ENCODE results near the gene SDHA. TPM values are rescaled to one million over a fixed set of nuclear protein-coding genes. Genes with fewer than 3 reads are reported as not detected.

SDHA gene
- polyA plus RNA-seq, 1 donor = 160 TPM

GRCh38 chr5:185095-186070 is 32.7 kb upstream of the SDHA start:
- no peak for DNase-seq

- no peak for DNase-seq
These were observed 31.8 kb upstream of the SDHA start for GRCh38 chr5:186091-187041.

- DNase-seq = no peak
These were observed 31.1 kb upstream of the SDHA start for GRCh38 chr5:187042-187431.

- no peak for DNase-seq
These were observed 30.3 kb upstream of the SDHA start for GRCh38 chr5:187617-188451.

DNA sequence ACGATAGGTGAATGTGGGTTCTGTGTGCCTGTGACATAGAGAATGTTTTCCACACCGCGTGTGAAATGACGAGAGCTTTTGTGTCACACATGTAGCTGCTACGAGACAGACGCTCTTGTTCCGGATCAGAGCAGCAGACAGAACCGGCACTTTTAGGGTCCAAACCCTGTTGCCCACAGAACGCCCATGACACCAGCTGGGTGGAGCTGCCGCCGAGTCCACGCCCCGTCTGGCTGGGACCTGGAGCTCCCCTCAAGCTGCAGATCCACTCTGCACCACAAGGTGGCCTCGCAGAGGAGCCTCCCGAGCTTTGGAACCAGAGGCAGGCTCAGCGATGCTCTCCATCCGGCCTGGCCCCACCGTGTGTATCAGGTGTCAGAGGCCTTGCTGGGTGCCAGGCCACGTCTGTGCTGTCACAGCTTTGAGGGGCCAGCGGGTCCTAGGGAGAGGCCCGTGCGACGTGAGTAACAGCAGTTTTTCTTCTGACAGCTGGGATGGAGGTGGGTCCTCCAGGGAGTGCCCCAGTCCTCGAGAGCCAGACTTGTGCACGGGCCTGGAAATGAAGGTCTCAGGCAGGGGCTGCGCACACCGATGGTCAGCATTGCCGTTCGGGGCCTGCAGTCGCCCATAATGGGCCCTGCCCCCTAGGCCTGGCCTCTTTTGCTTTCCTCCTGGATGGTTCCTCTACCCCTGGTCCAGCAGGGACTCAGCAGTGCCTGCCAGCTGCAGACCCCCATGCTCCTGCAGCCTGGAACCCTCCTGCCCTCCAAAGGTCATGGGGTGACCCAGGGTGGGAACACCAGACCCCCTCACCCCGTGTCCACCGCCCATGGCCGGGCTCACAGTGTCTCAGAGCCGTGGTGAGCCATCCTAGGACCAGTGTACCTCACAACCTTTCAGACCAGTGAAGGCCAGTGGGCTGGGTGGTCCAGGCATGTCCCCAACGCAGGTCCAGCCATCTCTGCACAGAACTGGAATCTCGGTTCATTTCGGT is 29.3 kb upstream of the SDHA start:
- DNase-seq = peak; percentile 87

- no peak for DNase-seq
These were observed 28.6 kb upstream of the SDHA start for GRCh38 chr5:189486-189885.

- no peak for DNase-seq
These were observed 28.1 kb upstream of the SDHA start for GRCh38 chr5:189976-190365.

- no peak for DNase-seq
These were observed 27.6 kb upstream of the SDHA start for GRCh38 chr5:190366-191035.

- no peak for DNase-seq
These were observed 26.8 kb upstream of the SDHA start, which contains the start of gene LRRC14B for GRCh38 chr5:191036-191948. Gene LRRC14B, plus strand, starts transcription at chr5:191495. Its CDS starts 44 bp downstream, at chr5:191539.

DNA sequence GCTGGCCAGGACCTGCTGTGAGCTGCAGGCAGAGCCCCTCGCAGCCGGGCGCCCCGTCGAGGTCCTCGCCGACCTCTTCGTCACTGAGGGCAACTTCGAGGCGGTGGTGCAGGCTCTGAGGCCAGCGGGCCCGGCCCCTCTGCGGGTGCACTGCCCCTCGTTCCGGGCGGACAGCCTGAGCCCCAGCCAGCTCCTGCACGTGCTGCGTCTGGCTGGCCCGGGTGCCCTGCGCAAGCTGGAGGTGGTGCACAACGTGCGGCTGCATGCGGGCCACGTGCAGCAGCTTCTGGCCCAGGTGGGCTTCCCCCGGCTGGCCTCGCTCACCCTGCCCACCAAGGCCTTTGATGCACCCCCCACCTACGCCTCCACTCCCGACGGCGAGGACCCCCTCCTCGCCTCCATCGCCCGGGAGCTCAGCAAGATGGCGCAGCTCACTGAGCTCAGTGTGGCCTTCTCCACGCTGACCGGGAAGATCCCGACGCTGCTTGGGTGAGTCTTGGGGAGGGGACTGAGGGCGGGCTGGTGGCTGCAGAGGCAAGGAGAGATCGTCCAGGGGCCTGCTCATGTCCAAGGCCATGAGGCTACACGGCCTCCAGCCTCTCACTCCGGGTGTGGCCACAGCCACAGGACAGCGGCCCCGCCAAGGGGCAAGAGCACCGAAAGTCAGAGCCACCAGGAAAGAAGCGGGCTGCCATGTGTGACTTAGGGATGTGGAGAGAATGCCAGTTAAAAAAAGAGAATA is 26.0 kb upstream of the SDHA start:
- DNase-seq = no peak

DNA sequence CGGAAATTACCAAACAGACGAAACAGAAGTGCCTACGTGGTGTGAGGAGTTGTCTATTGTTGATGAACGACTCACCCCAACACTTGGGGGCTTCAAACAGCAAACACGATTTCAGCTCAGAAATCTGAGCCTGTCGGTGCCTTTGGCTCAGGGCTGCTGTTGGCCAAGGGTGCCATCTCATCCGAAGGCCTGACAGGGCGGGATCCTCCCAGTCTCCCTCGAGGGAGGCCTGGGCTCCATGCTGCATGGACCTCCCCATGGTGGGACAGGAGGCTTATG is 25.5 kb upstream of the SDHA start:
- DNase-seq = no peak

GRCh38 chr5:192970-193831 is 24.9 kb upstream of the SDHA start:
- DNase-seq = no peak

DNA sequence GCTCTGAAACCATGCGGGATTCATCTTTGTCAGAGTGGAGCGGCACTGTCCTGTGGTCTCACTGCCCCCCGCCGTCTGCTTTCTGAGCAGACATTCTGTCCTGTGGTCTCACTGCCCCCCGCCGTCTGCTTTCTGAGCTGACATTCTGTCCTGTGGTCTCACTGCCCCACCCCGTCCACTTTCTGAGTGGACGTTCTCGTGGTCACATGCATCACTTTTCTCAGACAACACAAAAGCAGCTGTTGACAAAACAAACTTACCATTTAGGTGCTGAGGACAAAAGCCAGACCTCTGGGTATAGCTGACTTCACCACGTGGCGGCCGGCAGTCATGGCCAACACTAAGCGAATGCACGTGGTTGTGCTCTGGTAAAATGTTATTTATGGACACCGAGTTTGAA is 24.0 kb upstream of the SDHA start:
- DNase-seq = no peak

- no peak for DNase-seq
These were observed 23.4 kb upstream of the SDHA start for GRCh38 chr5:194603-195209.

- no peak for DNase-seq
These were observed 22.5 kb upstream of the SDHA start for GRCh38 chr5:195401-196160.

GRCh38 chr5:196350-196749 is 21.8 kb upstream of the SDHA start:
- DNase-seq = no peak
